Stimulated activated CD4-positive, alpha-beta T cell treated with anti-CD3 and anti-CD28 coated beads, Interleukin-4, amount 100 ng/mL, for 24 hours (primary cell): ENCODE data around the gene RPL7A.
A peak's percentile ranks its signal among the peaks of the same experiment; 100 is the strongest.
"Not testable (repeated sequence)": the region's sequence is repeated elsewhere in the genome, so short reads cannot be mapped to it uniquely, and the experiment has no call there.

Experiments used
- DNase-seq: peaks from one replicate; pipeline ENCODE4 v3.0.0-alpha.2; 2020

The RPL7A gene

GRCh38 chr9:133329306-133330156 lies 18.5 kb upstream of the RPL7A start:
- DNase-seq: not testable (repeated sequence)

DNA sequence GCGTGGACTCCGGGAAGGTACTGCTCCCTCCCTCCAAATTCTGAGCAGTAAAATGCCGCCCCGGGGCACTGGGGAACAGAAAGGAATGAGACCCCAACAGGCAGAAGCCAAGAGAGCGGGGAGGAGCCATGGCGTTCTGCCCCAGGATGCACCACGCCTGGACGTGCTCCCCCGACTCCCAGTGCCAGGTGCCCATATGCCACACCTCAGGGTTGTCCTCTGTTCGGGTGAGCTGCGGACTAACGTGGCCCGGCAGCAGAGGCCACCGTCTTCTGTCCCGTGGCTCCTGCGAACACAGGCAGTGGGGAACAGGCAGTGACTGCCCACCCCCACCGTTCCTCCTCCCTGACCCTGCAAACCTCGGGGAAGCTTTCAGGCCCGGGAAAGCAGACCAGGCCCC lies 16.8 kb upstream of the RPL7A start:
- no peak for DNase-seq

GRCh38 chr9:133331641-133332380 lies 16.2 kb upstream of the RPL7A start:
- DNase-seq: no peak

DNA sequence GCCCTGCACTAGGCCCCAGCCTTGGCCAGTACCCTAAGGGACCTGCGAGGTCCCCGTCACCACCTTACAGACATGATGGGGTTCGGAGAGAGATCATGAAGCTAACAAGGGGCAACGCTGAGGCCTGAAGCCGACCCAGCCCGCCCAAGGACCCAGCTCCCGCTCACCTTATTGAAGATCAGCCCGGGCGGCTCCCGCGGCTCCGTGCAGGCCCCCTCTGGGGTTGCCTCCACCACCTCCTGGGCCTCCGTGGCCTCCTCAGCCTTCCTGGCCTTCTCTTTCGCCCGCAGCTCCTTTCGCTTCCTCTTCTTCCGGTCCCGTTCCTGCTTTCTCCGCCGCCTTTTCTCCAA lies 15.7 kb upstream of the RPL7A start:
- no peak for DNase-seq

- no peak for DNase-seq
Observed at GRCh38 chr9:133333011-133333410, 15.0 kb upstream of the RPL7A start.

DNA sequence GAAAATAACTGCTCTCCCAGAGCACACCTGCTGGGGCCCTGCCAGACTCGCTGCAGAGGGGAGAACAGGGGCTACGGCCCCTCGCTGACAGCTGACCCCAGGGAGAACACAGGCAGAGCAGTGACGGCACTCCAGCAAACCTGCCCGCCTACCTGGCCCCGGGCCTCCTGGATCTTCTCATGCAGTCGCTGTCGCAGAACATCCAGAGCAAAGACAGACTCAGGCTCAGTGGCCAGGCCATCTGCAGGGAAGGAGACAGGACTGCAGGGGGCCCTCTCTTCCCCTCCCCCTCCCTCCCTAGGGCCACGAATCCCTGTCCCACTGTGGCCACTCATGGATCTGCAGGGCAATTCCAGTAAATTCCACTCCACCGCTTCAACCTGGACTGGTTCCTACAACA lies 14.5 kb upstream of the RPL7A start:
- DNase-seq: no peak

- DNase-seq: no peak
Observed at GRCh38 chr9:133334161-133334560, 13.9 kb upstream of the RPL7A start.

- DNase-seq: not testable (repeated sequence)
Observed at GRCh38 chr9:133334888-133335287, 13.1 kb upstream of the RPL7A start.

DNA sequence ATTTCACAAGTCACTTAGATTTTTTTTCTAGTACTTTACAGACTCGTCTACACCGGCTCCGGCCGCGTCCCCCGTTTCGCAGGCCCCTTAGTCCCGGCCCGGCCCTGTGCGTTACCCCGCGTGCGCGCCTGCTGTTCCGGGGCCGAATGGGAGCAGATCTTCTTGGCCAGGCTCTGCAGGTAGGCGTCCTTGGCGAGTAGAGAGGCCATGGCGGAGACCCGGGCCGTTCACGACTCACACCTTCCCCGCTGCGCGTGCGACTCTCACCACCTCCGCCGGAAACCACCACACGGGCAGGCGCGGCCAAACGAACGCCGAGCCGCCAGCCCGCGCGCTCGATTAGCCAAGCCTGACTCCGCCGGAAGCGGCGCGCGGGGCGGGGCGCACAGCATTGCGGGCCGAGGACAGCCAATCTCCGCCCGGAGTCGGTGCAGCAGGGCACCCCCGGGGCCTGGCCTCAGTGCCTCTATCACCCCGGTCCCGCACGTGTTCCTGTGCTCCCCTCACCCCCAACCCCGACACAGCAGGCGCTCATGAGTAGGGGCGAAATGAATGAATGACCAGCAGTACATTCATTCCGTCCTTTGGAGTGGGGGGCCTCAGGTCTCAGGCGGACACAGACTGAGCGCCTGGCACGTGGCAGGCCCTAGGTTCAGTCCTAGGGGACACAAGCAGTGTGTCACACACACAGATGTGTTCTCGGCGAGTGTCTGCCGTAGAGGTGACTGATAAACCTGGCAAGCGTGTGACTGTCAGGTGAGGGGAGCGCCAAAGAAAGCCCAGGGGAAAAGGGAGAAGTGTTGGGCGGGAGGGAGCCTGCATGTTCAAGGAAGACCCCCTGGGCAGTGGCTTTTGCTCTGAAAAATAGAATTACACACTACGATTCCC lies 11.8 kb upstream of the RPL7A start, which contains the start of gene SURF6:
TSS of gene SURF6 (minus strand) at position 265 of the 888 bp plus-strand sequence. CDS start at position 209, 56 bp downstream.
- peak; percentile 95 for DNase-seq

DNA sequence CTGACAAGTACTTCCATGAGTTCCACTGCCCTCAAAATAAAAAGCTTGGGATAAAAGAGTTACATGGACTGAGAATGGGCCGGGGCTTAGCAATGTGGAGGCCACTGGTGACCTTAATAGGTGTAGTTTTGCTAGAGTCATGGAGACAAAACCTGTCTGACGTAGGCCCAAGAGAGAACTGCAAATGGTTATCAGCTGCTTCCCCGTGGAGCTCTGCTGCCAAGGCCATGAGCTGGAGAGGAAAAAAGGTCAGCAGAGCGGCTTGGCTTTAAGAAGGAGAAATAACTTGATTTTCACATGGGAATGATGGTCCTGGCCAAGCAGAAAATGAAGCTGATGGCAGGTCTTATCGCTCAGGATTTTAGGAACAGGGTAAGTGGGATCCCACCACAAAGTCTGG lies 8.4 kb upstream of the RPL7A start:
- DNase-seq: no peak

DNA sequence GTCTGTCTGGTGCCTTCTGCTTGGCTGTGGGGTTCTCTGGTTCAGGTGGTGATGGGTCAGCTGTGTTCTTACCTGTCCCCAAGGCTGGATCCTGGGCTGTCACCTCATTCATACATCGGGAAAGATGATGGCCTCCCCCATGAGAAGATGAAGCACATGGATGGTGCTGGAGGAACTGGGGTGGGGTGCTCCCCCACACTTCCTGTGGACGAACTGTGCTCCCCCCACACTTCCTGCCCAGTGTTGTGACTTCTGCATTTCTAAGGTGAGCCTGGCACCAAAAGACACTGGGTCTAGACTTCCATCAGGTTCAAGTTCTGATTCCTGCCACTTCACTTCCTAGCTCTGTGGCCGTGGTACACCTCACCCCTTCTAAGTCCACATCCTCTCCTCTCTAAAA lies 7.8 kb upstream of the RPL7A start:
- no peak for DNase-seq

GRCh38 chr9:133340916-133341315 lies 7.1 kb upstream of the RPL7A start:
- no peak for DNase-seq

- no peak for DNase-seq
Observed at GRCh38 chr9:133341369-133342068, 6.5 kb upstream of the RPL7A start.

DNA sequence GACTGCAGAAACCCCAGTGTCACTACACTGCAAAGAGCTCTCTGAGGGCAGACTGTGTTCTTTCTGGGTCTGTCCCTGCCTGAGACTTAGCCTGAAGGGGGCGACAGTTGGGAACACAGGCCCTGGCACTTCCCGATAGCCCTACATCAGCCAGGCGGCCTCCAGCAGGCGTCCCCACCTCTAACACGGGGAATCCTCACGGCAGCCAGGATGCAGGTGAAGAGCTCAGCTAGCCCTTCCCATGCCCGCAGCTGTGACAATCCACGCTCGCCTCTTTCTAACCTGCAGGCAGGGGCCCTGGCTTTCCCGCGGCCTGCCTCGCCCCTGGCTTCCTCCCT lies 6.0 kb upstream of the RPL7A start:
- DNase-seq: no peak

GRCh38 chr9:133342570-133342969 lies 5.4 kb upstream of the RPL7A start:
- DNase-seq: no peak

GRCh38 chr9:133344071-133344470 lies 3.9 kb upstream of the RPL7A start:
- DNase-seq: no peak

DNA sequence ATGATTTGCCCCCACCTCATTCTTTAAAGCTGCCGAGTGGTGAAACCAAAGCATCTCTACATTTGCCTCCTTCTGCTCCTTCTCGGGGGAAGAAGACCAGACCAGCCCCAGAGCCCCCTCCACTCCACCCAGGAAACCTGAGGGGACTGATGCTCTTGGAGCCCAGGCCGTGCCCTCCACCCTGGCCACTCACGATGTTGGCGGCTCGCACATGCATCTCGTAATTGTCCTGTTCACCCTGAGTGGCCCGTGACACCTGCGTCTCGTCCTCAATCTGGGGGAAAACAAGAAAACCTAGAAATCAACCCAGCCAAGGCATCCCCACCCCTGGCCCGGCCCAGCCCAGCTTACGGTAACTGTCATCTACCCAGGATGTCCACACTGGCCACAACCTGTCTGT lies 3.0 kb upstream of the RPL7A start:
- no peak for DNase-seq

DNA sequence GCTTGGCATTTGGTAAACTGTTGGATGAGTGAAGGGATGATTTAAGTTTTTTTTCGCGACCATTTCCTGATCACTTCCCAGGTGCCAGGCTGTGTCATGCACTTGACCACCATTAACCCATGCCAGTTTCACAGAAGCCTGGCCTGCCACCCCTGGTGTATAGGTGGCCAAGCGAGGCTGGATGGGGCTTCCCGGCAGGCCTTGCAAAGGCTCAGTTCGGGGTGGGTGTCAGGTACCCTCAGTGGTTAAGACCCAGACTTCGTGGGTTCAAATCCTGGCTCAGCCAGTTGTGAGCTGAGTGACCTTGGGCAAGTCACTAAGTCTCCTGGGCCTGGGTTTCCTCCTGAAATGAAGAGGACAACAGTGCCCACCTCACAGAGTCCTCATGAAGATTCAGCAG lies 2.4 kb upstream of the RPL7A start:
- no peak for DNase-seq

GRCh38 chr9:133346021-133346785 lies 1.8 kb upstream of the RPL7A start:
- DNase-seq: no peak

DNA sequence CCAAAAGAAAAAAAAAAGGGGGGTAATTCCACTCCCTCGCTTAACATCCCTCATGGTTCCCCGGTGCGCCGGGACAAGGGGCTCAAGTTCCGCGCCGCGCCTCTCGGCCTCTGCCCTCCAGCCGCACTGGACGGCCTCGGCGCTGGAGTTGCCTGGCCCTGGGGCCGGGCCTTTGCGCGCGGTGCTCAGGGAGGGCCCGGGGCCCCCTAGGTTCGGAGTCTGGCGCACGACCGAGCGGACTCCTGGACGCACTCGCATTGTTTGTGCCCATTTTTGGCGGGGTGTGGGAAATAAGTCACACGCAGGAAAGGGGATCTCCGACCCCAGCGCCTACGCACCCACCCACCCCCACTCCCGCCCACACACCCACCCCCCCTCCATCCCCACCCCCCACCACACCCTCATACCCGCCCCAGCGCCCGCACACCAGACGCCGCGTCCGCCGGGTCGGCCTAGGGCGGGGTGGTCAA lies 468 bp upstream of the RPL7A start:
- peak; percentile 47 for DNase-seq

DNA sequence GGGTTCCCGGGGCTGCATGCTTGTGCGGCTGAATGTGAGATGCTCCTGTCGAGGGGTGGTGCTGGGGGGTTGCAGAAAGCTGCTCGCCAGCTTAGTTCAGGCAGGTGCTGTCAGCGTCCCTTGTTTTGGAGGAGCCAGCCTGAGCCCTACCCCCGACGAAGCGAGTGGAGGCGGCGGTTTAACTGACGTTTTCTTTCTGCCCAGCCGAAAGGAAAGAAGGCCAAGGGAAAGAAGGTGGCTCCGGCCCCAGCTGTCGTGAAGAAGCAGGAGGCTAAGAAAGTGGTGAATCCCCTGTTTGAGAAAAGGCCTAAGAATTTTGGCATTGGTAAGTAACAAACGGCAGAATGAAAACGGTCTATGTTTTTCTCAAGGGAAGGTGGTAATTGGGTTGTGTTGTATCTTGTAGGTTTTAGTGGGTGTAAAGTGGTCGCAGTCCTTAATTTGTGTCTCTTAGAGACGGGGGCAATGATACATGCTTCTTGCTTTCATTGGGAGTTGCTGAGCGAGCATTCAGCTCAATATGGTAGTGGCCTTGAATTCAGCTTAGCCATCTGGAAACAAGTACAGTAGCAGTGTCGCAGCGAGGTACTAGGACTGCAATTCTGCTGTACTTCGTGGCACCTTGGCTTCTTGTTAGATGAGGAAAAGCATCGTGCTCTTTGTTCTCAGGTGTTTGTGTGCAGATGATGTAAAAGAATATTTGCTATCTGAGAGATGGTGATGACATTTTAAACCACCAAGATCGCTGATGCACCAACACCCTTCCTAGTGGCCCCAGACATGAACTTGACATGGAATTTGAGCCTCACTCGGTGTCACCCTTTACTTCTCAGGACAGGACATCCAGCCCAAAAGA lies 928 bp downstream of the RPL7A start:
- no peak for DNase-seq
